NCI-H2107 treated with DMSO at 0.1 percent for 48 hours (cell line): ENCODE data around the gene BNIP2.
A peak's percentile ranks its signal among the peaks of the same experiment; 100 is the strongest.
"Not testable (repeated sequence)": the region's sequence is repeated elsewhere in the genome, so short reads cannot be mapped to it uniquely, and the experiment has no call there.

ENCODE experiments used
- DNase-seq: peaks from one replicate; lab custom pipeline; 2025; ENCODE audit not compliant: unreplicated experiment; lab: John Stamatoyannopoulos, UW

BNIP2 gene

DNA sequence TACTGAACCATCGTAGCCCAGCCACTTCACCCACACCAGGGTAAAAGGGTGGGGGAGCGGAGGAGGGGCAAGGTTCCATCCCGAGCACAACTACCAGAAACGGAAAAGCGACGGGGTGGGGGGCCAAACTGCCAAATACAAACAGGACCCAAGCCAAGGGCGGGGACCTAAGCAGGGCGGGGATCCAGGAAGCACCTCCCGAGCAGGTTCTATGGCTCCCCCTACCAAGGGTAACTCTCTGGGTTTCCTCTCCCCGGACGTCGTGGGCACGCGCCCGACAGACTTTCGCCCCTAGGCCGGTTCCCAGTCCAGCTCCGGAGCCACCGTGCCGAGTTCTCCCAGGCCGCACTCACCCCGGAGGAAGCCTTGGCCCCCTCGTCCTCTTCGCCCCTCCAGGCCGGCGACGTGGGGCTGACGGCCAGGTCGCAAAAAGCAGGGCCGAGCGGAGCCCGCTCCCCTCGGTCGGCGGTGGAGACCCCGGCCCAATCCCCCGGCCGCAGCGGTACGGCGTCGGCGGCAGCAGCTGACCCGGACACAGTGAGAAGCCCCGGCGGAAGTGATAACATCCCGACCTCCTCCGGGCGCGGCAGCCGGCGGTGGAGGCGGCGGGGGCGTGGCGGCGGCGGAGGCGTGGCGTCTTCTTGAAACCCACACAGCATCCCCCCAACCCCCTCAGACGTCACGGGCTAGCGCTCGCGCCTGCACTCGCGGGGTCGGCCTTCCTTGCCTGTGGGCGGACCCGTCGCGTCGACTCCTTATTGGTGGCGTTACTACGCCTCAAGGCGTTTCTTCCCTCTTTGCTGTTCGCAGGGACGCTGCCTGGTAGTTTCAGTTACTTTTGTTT is at the start of gene BNIP2:
Gene BNIP2 (minus strand): TSS at position 539 of the 844 bp plus-strand sequence. CDS start 6,863 bp downstream, outside the sequence.
- peak; percentile 80 for DNase-seq

GRCh38 chr15:59738676-59739075 is 49.6 kb upstream of the BNIP2 start:
- no peak for DNase-seq

GRCh38 chr15:59736181-59736580 is 47.1 kb upstream of the BNIP2 start:
- DNase-seq, result no peak

GRCh38 chr15:59725151-59725486 is 36.0 kb upstream of the BNIP2 start:
- no peak for DNase-seq

GRCh38 chr15:59723687-59724346 is 34.7 kb upstream of the BNIP2 start:
- no peak for DNase-seq

DNA sequence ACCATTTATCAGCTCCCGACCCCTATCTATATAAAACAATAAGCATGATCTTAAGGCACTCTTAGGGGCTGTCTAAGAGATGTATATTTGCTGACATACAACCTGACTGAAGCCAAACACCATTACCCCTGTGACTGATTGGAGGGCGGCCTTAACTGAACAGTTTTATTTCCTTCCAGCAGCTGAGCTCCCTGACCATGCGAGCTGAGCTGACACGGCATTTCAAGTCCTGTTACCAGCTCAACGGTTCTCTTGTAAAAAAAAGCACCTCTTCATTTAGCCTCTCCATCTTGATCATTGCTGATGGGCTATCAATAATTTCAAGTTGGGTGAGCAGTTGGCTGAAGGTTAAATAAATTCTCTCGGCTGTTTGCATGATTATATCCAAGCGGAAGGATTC is 33.4 kb upstream of the BNIP2 start:
- no peak for DNase-seq

DNA sequence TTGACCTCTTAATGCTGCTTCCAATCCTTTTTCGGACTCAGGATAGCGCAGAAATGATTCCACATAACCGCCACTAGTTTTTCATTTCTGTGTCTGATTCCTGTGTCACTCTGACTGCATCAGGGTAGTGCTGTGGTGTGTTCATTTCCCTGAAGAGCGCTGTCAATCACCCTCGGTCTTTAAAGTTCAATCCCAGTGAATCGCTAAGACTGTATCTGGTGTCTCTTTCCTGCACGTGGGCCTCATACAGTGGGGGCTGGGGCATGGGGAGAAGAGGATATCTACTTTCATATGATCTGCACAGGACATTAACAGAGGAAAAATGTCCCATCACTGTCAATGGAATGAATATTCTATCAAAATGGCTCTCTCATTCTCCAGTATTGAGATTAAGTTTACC is 32.9 kb upstream of the BNIP2 start:
- no peak for DNase-seq

GRCh38 chr15:59721411-59721810 is 32.3 kb upstream of the BNIP2 start:
- DNase-seq, result no peak

GRCh38 chr15:59713177-59713576 is 24.1 kb upstream of the BNIP2 start:
- no peak for DNase-seq

DNA sequence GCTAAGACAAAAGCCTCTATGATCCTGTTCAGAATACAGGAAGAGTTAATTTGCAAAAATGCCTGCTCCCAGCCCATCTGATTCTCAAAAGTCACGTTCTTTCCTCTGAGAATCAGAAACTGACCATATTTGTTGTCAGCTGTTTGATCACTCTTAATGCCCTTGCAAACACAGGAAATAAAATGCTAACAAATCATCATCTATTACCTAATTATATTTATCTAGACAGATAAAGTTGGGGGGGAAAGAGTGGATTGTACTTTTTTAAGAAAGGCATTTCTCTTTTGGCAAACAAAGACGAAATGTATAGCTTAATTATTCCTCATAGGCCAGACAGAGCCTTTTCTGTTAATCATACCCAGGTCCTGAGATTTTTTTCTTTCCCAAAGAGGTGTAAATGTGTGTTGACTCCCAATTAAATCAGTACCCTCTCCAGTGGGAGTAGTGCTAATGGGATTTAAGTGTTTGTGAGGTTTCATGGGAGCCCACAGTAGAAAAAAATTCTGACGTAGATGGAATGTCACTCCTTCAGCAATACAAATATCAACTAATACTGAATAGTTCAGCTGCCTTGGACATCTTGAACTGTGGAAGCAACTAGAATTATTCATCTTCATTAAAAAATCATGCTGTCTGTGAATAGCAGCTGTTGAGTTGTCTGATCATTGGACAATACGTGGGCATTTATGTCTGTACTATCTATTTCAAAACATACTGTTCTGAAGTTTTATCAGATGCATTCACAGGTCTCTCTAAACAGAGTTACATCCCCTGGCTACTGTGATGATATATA is 22.5 kb upstream of the BNIP2 start:
- DNase-seq, result no peak

GRCh38 chr15:59707619-59708018 is 18.5 kb upstream of the BNIP2 start:
- DNase-seq, result no peak

DNA sequence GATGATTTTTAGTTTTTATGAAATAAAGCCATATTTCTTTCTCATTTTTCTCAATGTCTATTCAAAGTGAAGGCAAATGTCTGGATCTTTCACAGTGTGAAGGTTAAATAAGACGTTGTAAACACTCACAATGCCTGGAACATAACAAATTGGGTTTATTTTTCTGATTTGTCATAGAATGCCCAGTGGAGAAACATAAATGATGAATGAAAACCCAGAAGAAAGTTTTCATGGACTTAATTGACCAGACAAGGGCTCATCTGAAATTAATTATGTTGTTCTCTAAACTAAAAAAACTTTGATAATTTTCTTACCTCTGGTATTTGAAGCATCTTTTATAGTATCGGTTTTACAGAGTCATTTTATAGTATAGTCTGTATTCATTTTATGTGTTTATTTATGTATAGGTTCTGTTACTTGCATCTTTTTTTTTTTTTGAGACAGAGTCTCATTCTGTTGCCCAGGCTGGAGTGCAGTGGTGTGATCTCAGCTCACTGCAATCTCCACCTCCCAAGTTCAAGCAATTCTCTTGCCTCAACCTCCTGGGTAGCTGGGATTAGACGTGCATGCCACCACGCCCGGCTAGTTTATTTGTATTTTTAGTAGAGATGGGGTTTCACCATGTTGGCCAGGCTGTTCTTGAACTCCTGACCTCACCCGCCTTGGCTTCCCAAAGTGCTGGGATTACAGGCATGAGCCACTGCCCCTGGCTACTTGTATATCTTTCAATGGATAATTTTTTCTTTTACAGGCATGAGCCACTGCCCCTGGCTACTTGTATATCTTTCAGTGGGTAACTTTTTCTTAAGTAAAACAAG is 15.1 kb upstream of the BNIP2 start:
- no peak for DNase-seq

GRCh38 chr15:59702351-59702750 is 13.2 kb upstream of the BNIP2 start:
- no peak for DNase-seq

- DNase-seq, result no peak
Observed at GRCh38 chr15:59701880-59702279, 12.8 kb upstream of the BNIP2 start.

GRCh38 chr15:59699810-59700431 is 10.8 kb upstream of the BNIP2 start:
- no peak for DNase-seq

DNA sequence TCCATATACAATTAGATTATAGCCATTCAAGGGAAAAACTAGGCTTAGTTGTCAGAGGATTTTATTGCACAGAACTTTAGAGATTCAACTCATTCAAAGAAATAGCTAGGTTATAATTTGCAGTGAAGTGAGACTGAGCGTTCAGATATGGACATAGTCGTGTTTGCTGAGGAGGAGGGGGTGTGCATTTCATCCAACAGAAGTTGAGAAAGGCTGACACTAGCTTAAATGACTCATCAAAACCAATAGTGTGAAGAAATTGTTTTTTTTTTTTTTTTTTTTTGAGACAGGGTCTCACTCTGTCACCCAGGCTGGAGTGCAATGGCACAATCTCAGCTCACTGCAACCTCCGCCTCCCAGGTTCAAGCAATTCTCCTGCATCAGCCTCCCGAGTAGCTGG is 8.9 kb upstream of the BNIP2 start:
- not testable (repeated sequence) for DNase-seq

DNA sequence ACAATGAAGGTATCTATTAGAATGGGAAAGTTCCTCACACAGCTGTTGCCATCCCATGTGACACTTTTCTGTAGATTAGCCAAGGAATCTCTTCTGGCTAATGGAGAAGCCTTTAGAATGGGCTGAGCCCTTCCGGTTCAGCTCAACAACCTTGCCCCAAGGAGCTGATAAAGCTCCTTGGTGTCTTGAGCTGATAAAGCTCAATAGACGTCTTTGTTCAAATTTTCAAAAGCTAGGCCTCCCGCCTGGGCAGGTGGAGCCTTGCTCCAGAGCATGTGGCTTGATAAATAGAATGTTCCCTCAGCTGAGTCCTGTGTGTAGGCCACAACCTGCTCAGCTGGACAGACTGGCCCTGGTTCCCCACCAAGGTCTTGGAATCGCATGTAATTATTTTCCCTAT is 7.2 kb upstream of the BNIP2 start:
- DNase-seq, result no peak

DNA sequence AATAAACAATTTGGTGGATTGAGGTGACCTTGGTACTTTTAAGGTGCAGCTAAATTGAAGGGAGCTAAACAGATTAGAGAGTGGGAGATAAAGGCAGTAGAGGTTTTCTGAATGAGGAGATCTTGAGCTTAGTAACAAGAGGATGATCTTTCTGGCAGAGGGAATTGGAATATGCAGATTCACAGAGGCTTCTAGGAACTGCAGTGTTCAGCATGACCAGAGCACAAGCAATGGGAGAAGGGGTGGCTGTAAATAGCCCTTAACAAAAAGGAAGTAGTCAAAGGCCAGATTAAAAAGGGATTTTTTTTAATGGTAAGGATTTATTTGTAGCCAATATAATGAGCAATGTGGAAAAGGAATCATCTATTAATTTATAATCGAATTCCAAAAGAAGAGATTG is 5.7 kb upstream of the BNIP2 start:
- DNase-seq, result no peak

DNA sequence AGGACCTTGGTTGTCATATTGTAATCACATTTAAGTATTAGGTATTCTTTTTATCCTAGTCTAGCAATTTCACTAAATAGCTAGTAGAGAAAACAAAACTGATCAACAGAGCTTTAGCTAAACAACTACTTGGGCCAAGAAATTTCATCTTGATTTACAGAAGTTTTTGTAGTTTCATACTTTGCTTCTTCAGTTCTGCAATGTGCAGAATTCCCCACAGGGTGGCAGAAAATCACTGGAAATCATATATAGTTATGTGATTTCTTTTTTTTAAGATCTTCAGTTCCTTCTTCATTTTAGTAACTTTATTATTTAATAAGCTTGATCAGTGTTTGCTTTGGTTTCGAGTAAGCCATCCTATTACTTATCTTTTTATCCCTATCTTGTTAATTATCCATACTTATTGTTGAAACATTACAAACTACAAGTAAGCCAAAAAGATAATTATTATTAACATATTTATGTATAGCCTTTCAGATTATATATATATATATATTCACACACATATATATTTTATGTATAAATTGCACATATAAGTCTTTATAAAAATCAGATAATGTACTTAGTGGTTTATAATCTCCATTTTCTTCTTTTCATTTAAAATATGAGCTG is 2.2 kb upstream of the BNIP2 start:
- peak; percentile 7 for DNase-seq

DNA sequence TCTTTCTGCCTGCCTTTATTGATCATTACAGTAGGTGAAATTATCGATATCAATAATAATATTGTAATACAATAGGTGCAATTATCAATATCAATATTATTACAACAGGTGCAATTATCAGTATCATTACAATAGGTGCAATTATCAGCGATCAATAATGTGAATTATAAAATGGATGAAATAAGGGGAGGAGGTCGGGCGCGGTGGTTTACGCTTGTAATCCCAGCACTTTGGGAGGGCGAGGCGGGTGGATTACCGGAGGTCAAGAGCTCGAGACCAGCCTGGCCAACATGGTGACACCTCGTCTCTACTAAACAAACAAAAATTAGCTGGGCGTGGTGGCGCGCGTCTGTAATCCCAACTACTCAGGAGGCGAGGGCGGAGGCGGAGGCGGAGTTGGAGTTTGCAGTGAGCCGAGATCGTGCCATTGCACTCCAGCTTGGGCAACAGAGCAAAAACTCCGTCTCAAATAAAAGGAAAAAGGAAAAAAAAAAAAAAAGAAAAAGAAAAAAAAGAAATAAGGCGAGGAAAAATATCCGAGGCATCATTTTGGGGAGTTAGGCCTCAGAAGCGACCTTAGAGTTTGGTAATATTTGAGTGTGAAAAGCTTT is 611 bp upstream of the BNIP2 start:
- DNase-seq, result peak; percentile 30
